ENCODE measurements around the gene GLUD2. TPM values are rescaled to one million over a fixed set of nuclear protein-coding genes. Genes with fewer than 3 reads are reported as not detected.
"Not testable (repeated sequence)": the region's sequence is repeated elsewhere in the genome, so short reads cannot be mapped to it uniquely, and the experiment has no call there.

The GLUD2 gene
- 1.4 and 2.1 TPM in 2 replicates for total RNA-seq (2014; rRNA removed; shearing (Covaris generic))

GRCh38 chrX:121047441-121048419, at the start of gene GLUD2:
TSS of gene GLUD2 (plus strand) at chrX:121047610. CDS start at chrX:121047685, 75 bp downstream.
- peak; percentile 44 for DNase-seq (ENCODE audit: low read depth)

GRCh38 chrX:120999413-120999812, 48.0 kb upstream of the GLUD2 start:
- no peak for DNase-seq (ENCODE audit: low read depth)

- peak; percentile 24 for DNase-seq (ENCODE audit: low read depth)
Measured at GRCh38 chrX:121000589-121000988, 46.8 kb upstream of the GLUD2 start.

GRCh38 chrX:121008920-121009319, 38.5 kb upstream of the GLUD2 start:
- no peak for DNase-seq (ENCODE audit: low read depth)

- no peak for DNase-seq (ENCODE audit: low read depth)
Measured at GRCh38 chrX:121009764-121010163, 37.6 kb upstream of the GLUD2 start.

- DNase-seq (ENCODE audit: low read depth), result peak; percentile 13
Measured at GRCh38 chrX:121010218-121010617, 37.2 kb upstream of the GLUD2 start.

- peak; percentile 2 for DNase-seq (ENCODE audit: low read depth)
Measured at GRCh38 chrX:121011254-121011653, 36.2 kb upstream of the GLUD2 start.

- DNase-seq (ENCODE audit: low read depth), result no peak
Measured at GRCh38 chrX:121013897-121014455, 33.4 kb upstream of the GLUD2 start.

GRCh38 chrX:121014826-121015225, 32.6 kb upstream of the GLUD2 start:
- DNase-seq (ENCODE audit: low read depth), result no peak

- DNase-seq (ENCODE audit: low read depth), result no peak
Measured at GRCh38 chrX:121028419-121028818, 19.0 kb upstream of the GLUD2 start.

- DNase-seq (ENCODE audit: low read depth), result no peak
Measured at GRCh38 chrX:121030083-121030482, 17.3 kb upstream of the GLUD2 start.

- no peak for DNase-seq (ENCODE audit: low read depth)
Measured at GRCh38 chrX:121032531-121032930, 14.9 kb upstream of the GLUD2 start.

- no peak for DNase-seq (ENCODE audit: low read depth)
Measured at GRCh38 chrX:121036137-121036536, 11.3 kb upstream of the GLUD2 start.

GRCh38 chrX:121036951-121037350, 10.5 kb upstream of the GLUD2 start:
- no peak for DNase-seq (ENCODE audit: low read depth)

GRCh38 chrX:121050781-121051180, 3.4 kb downstream of the GLUD2 start:
- DNase-seq (ENCODE audit: low read depth), result no peak

- no peak for DNase-seq (ENCODE audit: low read depth)
Measured at GRCh38 chrX:121052122-121052521, 4.7 kb downstream of the GLUD2 start.

GRCh38 chrX:121062289-121062688, 14.9 kb downstream of the GLUD2 start:
- no peak for DNase-seq (ENCODE audit: low read depth)

- no peak for DNase-seq (ENCODE audit: low read depth)
Measured at GRCh38 chrX:121064579-121064978, 17.2 kb downstream of the GLUD2 start.

- not testable (repeated sequence) for DNase-seq (ENCODE audit: low read depth)
Measured at GRCh38 chrX:121084247-121084646, 36.8 kb downstream of the GLUD2 start.

- no peak for DNase-seq (ENCODE audit: low read depth)
Measured at GRCh38 chrX:121084903-121085611, 37.6 kb downstream of the GLUD2 start.

- DNase-seq (ENCODE audit: low read depth), result no peak
Measured at GRCh38 chrX:121085612-121086010, 38.2 kb downstream of the GLUD2 start.

- no peak for DNase-seq (ENCODE audit: low read depth)
Measured at GRCh38 chrX:121093011-121093410, 45.6 kb downstream of the GLUD2 start.
